ENCODE measurements around the gene SS18. TPM values are rescaled to one million over a fixed set of nuclear protein-coding genes. Genes with fewer than 3 reads are reported as not detected.
"Not testable (repeated sequence)": the region's sequence is repeated elsewhere in the genome, so short reads cannot be mapped to it uniquely, and the experiment has no call there.

Gene SS18, protein sequence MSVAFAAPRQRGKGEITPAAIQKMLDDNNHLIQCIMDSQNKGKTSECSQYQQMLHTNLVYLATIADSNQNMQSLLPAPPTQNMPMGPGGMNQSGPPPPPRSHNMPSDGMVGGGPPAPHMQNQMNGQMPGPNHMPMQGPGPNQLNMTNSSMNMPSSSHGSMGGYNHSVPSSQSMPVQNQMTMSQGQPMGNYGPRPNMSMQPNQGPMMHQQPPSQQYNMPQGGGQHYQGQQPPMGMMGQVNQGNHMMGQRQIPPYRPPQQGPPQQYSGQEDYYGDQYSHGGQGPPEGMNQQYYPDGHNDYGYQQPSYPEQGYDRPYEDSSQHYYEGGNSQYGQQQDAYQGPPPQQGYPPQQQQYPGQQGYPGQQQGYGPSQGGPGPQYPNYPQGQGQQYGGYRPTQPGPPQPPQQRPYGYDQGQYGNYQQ
- 10 to 100 TPM; 56.7 to 62.9 (median 59.3) TPM for total RNA-seq

DNA sequence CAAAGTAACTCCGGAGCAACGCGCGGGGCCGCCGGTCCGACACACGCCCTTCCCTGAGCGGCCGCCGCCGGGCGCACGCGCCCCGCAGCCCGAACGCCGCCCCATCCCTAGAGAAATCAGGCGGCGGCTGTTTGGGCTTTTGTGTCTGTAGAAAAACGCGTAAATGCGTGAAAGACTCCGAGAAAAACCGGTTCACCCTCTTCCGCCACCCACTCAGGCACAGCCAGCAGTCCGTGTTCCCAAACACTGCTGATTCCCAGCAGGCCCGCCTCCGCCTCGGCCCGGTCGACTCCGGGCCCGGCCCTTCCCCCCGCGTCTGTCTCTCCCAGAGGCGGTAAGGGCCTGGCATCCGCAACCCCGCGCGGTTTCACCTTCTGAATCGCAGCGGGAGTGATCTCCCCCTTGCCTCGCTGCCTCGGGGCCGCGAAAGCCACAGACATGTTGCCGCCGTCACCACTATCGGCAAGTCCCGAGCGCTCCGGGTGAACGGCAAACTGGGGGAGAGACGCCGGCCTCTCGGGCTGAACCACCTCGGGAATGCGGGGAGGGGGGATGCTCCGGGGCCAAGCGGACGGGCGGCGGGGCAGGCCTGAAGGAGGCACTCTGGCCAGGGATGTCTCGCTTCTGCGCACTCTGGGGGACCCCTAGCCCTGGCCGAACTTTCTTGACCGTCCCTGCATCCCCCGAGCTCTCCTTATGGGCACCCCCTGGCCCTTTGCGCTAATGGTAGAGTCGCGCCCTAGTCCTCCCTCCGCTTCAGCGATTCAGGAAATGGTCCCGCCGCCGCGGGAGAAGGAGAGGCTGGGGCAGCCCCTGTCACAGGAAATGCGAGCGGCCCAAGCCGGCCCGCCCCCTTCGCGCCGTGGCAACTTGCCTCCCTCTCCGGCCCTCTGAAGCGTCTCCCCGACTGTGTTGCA is at the start of gene SS18:
Gene SS18, minus strand, starts transcription at position 484 of the 917 bp plus-strand sequence. Its CDS starts 44 bp downstream, at position 440.
- DNase-seq (peak; percentile 85), ATAC-seq (peak; percentile 81 to 87)
- no peaks in the 10 kb centered on the region for H3K27me3 Mint-ChIP-seq (ENCODE audit: low read depth)
- H3K9me3 Mint-ChIP-seq = no peaks in the 10 kb centered on the region
- peak within 1 kb of the TSS; percentile 96 for H3K4me3 Mint-ChIP-seq
- peaks cover 35% of the 10 kb centered on the region for H3K4me1 Mint-ChIP-seq (ENCODE audit: low read depth)
- peaks cover 8% of the 10 kb centered on the region for H3K36me3 Mint-ChIP-seq (ENCODE audit: insufficient read depth)

DNA sequence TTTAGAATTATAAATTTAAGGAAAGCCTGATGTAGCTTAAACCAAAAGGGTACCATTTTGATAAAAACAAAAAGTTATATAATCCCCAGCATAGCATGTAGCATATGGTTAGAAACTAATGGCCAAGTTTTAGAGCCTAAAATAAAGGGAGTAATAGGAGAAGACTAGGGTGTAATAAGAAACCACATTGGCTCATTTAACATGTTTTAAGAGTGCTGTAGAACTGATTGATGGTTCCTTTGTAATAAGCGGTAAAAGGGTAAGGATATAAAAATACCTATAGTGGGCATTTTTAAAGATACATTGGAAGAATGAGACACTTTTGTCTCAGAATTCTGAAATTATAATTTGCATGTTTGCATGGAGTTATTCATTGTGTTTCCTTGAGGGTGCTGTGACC is 45.1 kb upstream of the SS18 start:
- H3K27me3 Mint-ChIP-seq (ENCODE audit: low read depth) = no peaks in the 10 kb centered on the region
- no peaks in the 10 kb centered on the region for H3K9me3 Mint-ChIP-seq
- no peaks in the 10 kb centered on the region for H3K4me1 Mint-ChIP-seq (ENCODE audit: low read depth)
- H3K36me3 Mint-ChIP-seq (ENCODE audit: insufficient read depth) = no peaks in the 10 kb centered on the region
- H3K4me3 Mint-ChIP-seq = no peak overlapping the region
- ATAC-seq (no peak), DNase-seq (no peak)

DNA sequence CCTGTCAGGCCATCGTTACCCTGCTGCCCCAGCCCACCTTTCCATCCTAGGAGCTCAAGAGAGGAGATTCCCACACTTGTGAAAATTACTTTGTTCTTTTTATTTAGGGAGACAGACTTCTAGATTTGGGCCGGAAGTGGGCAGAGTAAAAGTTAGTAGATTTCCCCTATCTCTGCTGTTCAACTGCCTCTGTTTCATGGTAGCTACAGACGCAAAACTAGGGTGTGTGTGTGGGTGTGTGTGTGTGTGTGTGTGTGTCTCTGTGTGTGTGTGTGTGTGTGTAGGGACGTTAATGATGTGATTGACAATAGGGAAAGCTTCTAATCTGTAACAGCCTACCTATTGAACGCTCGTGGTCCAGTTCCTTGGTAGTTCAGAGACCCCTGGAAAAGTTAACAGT is 43.7 kb upstream of the SS18 start:
- ATAC-seq (peak; percentile 10 to 47), DNase-seq (no peak)
- H3K36me3 Mint-ChIP-seq (ENCODE audit: insufficient read depth) = no peaks in the 10 kb centered on the region

DNA sequence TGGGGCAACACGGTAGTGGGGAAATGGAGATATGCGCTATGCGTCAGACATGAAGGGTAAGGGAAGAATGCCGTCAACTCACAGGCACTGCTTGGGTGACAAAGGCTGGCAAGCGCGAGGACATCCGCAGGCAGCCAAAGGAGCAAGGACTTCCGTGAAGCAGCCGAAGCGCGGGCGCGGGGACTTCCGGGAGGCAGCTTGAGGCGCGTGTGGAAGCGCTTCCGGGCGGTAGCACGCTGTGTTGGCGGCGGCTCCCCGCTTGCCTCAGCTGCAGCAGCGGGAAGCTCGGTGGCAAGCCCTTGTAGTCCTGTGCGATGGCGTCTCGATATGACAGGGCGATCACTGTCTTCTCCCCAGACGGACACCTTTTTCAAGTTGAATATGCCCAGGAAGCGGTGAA is 43.2 kb upstream of the SS18 start, which contains the start of gene PSMA8:
Gene PSMA8, plus strand, starts transcription at position 218 of the 400 bp plus-strand sequence. Its CDS starts 97 bp downstream, at position 315.
- ATAC-seq = peak; percentile 74 to 95
- Mint-ChIP-seq H3K4me3 (peak within 1 kb of the TSS; percentile 77), H3K36me3 (ENCODE audit: insufficient read depth) (no peaks in the 10 kb centered on the region), H3K4me1 (ENCODE audit: low read depth) (no peaks in the 10 kb centered on the region), H3K27me3 (ENCODE audit: low read depth) (no peaks in the 10 kb centered on the region), H3K9me3 (no peaks in the 10 kb centered on the region)
- DNase-seq = peak; percentile 57

More for the DNA sequence above, 43.7 kb upstream of the SS18 start:
- Mint-ChIP-seq H3K9me3 (no peaks in the 10 kb centered on the region), H3K27me3 (ENCODE audit: low read depth) (no peaks in the 10 kb centered on the region), H3K4me1 (ENCODE audit: low read depth) (no peaks in the 10 kb centered on the region), H3K4me3 (peak overlapping the region; percentile 77)

DNA sequence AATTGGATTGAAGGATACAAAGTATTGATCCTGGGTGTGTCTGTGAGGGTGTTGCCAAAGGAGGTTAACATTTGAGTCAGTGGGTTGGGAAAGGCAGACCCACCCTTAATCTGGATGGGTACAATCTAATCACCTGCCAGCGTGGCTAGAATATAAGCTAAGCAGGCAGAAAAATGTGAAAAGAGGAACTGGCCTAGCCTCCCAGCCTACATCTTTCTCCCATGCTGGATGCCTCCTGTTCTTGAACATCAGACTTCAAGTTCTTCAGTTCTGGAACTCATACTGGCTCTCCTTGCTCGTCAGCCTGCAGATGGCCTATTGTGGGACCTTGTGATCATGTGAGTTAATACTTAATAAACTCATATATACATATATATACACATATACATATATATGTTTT is 37.8 kb upstream of the SS18 start:
- not testable (repeated sequence) for ATAC-seq; H3K36me3 Mint-ChIP-seq (ENCODE audit: insufficient read depth); H3K9me3 Mint-ChIP-seq; H3K4me3 Mint-ChIP-seq; H3K27me3 Mint-ChIP-seq (ENCODE audit: low read depth); H3K4me1 Mint-ChIP-seq (ENCODE audit: low read depth); DNase-seq

DNA sequence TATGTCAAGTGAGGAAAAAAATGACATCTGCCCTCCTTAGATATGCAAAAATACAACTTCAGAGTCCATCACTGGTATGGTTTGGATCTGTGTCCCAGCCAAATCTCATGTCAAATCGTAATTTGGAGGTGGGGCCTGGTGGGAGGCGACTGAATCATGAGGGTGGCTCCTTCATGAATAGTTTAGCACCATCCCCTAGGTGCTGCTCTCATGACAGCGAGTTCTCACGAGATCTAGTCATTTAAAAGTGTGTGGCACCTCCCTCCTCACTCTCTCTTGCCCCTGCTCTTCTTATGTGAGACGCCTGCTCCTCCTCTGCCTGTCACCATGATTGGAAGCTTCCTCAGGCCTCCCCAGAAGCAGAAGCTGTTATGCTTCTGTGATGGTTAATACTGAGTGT is 37.4 kb upstream of the SS18 start:
- H3K27me3 Mint-ChIP-seq (ENCODE audit: low read depth) = no peaks in the 10 kb centered on the region
- DNase-seq = no peak
- H3K4me1 Mint-ChIP-seq (ENCODE audit: low read depth) = no peaks in the 10 kb centered on the region
- peaks cover 8% of the 10 kb centered on the region for H3K9me3 Mint-ChIP-seq
- no peaks in the 10 kb centered on the region for H3K36me3 Mint-ChIP-seq (ENCODE audit: insufficient read depth)
- no peak for ATAC-seq
- H3K4me3 Mint-ChIP-seq = no peak overlapping the region

DNA sequence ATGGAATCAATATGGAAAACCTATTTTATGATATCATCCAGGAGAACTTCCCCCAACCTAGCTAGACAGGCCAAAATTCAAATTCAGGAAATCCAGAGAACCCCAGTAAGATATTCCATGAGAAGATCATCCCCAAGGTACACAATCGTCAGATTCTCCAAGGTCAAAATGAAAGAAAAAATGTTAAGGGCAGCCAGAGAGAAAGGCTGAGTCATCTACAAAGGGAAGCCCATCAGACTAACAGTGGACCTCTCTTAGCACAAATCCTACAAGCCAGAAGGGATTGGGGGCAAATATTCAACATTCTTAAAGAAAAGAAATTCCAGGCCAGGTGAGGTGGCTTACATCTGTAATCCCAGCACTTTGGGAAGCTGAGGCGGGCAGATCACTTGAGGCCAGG is 31.6 kb upstream of the SS18 start:
- not testable (repeated sequence) for DNase-seq; H3K4me3 Mint-ChIP-seq; H3K36me3 Mint-ChIP-seq (ENCODE audit: insufficient read depth); H3K9me3 Mint-ChIP-seq; ATAC-seq; H3K4me1 Mint-ChIP-seq (ENCODE audit: low read depth)
- peaks cover 14% of the 10 kb centered on the region for H3K27me3 Mint-ChIP-seq (ENCODE audit: low read depth)

DNA sequence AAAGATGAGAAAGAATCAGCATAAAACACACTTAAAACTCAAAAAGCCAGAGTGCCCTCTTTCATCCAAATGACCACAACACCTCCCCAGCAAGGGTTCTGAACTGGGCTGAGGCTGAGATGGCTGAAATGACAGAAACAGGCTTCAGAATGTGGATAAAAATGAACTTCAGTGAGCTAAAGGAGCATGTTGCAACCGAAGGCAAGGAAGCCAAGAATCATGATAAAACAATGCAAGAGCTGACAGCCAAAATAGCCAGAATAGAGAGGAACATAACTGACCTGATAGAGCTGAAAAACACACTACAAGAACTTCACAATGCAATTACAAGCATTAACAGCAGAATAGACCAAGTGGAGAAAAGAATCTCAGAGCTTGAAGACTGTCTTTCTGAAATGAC is 31.1 kb upstream of the SS18 start:
- no peak overlapping the region for H3K4me3 Mint-ChIP-seq
- H3K9me3 Mint-ChIP-seq = peaks cover 9% of the 10 kb centered on the region
- no peak for ATAC-seq
- DNase-seq = no peak
- H3K4me1 Mint-ChIP-seq (ENCODE audit: low read depth) = no peaks in the 10 kb centered on the region
- no peaks in the 10 kb centered on the region for H3K36me3 Mint-ChIP-seq (ENCODE audit: insufficient read depth)
- peaks cover 14% of the 10 kb centered on the region for H3K27me3 Mint-ChIP-seq (ENCODE audit: low read depth)

DNA sequence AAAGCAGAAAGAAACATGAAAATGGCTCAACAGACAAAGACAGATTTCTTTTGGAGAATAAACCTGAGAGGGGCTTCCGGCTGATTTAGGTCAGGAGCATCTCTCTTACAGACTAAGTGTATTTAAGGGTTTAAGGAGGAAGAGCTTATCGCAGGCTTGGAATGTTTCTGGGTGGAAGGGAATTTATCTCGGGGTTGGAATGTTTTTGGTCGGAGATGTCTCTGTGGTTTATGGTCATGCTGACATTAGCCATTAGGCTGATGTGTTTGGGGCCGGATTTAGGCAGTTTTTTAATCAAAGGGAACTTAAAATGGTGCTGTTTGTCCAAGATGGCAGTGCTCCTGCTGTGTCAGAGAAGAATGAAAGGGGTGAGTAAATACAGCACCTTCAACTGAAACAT is 28.8 kb upstream of the SS18 start:
- no peak for DNase-seq
- H3K36me3 Mint-ChIP-seq (ENCODE audit: insufficient read depth) = no peaks in the 10 kb centered on the region
- peaks cover 20% of the 10 kb centered on the region for H3K27me3 Mint-ChIP-seq (ENCODE audit: low read depth)
- peaks cover 9% of the 10 kb centered on the region for H3K9me3 Mint-ChIP-seq
- no peaks in the 10 kb centered on the region for H3K4me1 Mint-ChIP-seq (ENCODE audit: low read depth)
- no peak overlapping the region for H3K4me3 Mint-ChIP-seq
- no peak for ATAC-seq

DNA sequence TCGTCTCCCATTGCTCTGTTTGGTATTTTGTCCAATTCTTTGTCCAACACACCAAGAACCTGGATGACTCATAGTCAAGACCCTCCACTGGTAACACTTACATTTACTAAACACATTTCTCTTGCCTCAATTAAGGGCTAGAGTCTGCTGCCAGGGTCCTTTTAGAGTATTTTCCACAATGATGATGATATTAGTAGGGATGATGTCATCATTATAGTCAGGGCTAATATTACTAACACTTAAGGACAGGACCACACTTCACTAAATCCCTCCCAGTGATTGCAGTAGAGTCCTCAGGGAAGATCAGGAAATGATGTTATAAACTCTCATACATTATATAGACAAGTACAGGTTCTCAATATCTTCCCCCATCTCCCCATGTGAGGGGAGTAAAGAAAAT is 13.6 kb upstream of the SS18 start:
- no peak for ATAC-seq
- no peaks in the 10 kb centered on the region for H3K9me3 Mint-ChIP-seq
- H3K27me3 Mint-ChIP-seq (ENCODE audit: low read depth) = no peaks in the 10 kb centered on the region
- no peak overlapping the region for H3K4me3 Mint-ChIP-seq
- no peaks in the 10 kb centered on the region for H3K36me3 Mint-ChIP-seq (ENCODE audit: insufficient read depth)
- DNase-seq = no peak
- no peaks in the 10 kb centered on the region for H3K4me1 Mint-ChIP-seq (ENCODE audit: low read depth)

DNA sequence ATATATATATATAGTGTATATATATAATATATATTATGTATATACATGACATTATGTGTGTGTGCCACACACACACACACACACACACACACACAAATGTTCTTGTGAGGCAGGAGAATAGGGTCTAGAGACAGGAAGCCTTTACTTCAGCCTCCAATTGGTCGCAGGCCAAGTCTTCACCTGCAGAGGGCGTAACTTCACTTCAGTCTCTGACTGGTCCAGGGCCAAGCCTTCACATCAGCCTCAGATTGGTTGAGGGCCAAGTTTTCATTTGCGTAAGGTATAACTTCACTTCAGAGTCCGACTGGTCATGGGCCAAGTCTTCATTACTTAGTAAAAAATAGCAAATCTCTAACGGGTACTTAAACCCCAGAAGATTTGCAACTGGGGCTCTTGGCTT is 13.2 kb upstream of the SS18 start:
- ATAC-seq = peak in 1 of 2 donors; percentile 48
- H3K4me3 Mint-ChIP-seq = no peak overlapping the region
- H3K36me3 Mint-ChIP-seq (ENCODE audit: insufficient read depth) = no peaks in the 10 kb centered on the region

DNA sequence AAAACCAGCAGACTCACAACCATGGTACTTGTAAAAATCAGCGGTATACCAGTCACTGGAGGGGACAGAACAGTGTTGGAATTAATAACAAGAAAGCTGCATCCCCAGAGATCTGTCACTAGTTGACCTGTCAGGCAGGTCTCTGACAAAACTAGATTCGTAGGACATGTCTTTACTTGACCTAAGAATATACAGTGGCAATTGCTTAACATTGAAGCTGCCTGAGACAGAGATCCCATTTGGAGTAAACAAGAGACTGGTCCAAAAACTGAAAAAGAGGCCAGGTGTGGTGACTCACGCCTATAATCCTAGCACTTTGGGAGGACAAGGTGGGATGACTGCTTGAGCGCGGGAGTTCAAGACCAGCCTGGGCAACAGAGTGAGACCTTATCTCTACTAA is 7.2 kb upstream of the SS18 start:
- Mint-ChIP-seq H3K4me3 (no peak overlapping the region), H3K36me3 (ENCODE audit: insufficient read depth) (no peaks in the 10 kb centered on the region), H3K4me1 (ENCODE audit: low read depth) (no peaks in the 10 kb centered on the region), H3K9me3 (peaks cover 3% of the 10 kb centered on the region), H3K27me3 (ENCODE audit: low read depth) (no peaks in the 10 kb centered on the region)
- DNase-seq (no peak), ATAC-seq (no peak)

More for the DNA sequence above, 13.2 kb upstream of the SS18 start:
- peak; percentile 35 for DNase-seq
- Mint-ChIP-seq H3K27me3 (ENCODE audit: low read depth) (no peaks in the 10 kb centered on the region), H3K9me3 (no peaks in the 10 kb centered on the region), H3K4me1 (ENCODE audit: low read depth) (no peaks in the 10 kb centered on the region)

DNA sequence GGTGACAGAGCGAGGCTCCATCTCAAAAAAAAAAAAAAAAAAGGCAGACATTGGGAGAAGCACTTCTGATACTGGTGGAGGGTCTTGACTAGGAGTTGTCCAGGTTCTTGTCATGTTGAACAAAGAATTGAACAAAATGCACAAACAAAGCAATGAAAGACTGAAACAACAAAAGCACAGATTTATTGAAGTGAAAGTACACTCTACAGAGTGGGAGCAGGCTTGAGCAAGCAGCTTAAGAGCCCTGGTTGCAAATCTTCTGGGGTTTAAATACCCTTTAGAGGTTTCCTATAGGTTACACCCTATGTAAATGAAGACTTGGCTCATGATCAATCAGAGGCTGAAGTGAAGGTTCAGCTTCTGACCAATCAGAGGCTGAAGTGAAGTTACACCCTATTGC is 6.4 kb upstream of the SS18 start:
- no peak for ATAC-seq
- no peak for DNase-seq
- peaks cover 3% of the 10 kb centered on the region for H3K9me3 Mint-ChIP-seq
- H3K4me1 Mint-ChIP-seq (ENCODE audit: low read depth) = no peaks in the 10 kb centered on the region
- H3K36me3 Mint-ChIP-seq (ENCODE audit: insufficient read depth) = no peaks in the 10 kb centered on the region
- H3K4me3 Mint-ChIP-seq = no peak overlapping the region
- H3K27me3 Mint-ChIP-seq (ENCODE audit: low read depth) = no peaks in the 10 kb centered on the region

DNA sequence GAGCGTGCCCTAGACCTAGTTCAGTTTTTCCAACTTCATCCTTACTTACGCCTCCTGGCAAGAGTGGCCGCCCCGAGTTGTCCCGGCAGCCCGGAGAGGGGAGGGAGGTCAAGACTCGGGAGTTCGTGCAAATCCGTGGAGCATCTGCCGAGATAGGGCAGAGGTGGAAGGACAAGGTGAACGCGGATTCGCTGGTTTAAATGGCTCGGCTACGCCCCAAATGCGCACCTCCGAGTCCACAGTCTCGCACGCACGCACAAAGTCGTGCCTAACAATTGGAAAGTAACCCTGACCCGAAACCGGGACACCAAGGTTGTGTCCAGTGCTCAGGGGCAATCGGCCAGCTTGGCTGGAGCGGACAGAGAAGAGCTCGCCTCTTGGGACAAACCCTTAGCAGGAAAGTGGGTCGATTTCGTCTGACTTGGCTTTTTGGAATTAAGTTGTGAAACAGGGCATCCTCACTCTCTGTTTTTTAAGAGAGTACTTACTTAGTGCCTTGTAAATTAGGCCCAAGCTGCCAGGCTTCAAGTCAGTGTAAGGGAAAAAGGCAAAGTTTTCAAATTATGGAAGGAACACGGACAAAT is 726 bp upstream of the SS18 start:
- DNase-seq (no peak), ATAC-seq (peak; percentile 48 to 57)
- Mint-ChIP-seq H3K4me1 (ENCODE audit: low read depth) (peaks cover 33% of the 10 kb centered on the region), H3K4me3 (peak overlapping the region; percentile 96), H3K36me3 (ENCODE audit: insufficient read depth) (peaks cover 6% of the 10 kb centered on the region), H3K9me3 (no peaks in the 10 kb centered on the region), H3K27me3 (ENCODE audit: low read depth) (no peaks in the 10 kb centered on the region)

Data from activated T-cell treated with anti-CD3 and anti-CD28 coated beads, Interleukin-2, amount 50 U/mL, for 4 hours (primary cell).